Neutrophil (primary cell): Measurements from ENCODE around the gene TRPM5.

Experiments
- H3K27ac ChIP-seq: fragments of 200-600 bp; sonication (generic); 2 replicates; pipeline ENCODE4 v1.5.1; 2016; ENCODE audit warnings: mild to moderate bottlenecking, moderate library complexity
- H3K27me3 ChIP-seq: fragments of 200-600 bp; sonication (generic); 2 replicates; pipeline ENCODE4 v1.6.0; 2016; ENCODE audit warnings: mild to moderate bottlenecking
- H3K36me3 ChIP-seq: fragments of 200-600 bp; sonication (generic); 2 replicates; pipeline ENCODE4 v1.5.1; 2017
- H3K4me1 ChIP-seq, 2 experiments: fragments of 200-600 bp in 1 of 2; sonication (generic) in 1 of 2; 1 replicate in 1 of 2; 2 replicates in 1 of 2; pipeline versions ENCODE4 v1.5.1 to v1.6.1; 2013 to 2016; ENCODE audit warnings: low read depth in 1 of 2, low read length in 1 of 2, mild to moderate bottlenecking in 1 of 2, moderate library complexity in 1 of 2; ENCODE audit not compliant: control insufficient read depth in 1 of 2, insufficient read depth in 1 of 2
- H3K4me3 ChIP-seq, 2 experiments: fragments of 200-600 bp in 1 of 2; sonication (generic) in 1 of 2; 1 replicate in 1 of 2; 2 replicates in 1 of 2; pipeline ENCODE4 v1.5.1; 2013 to 2016; ENCODE audit warnings: low read depth in 1 of 2, low read length in 1 of 2, mild to moderate bottlenecking in 1 of 2, moderate library complexity in 1 of 2
- H3K9me3 ChIP-seq: fragments of 200-600 bp; sonication (generic); 2 replicates; pipeline ENCODE4 v1.5.1; 2016
- CTCF ChIP-seq: fragments of 200-600 bp; sonication (generic); IDR thresholded peaks from 2 replicates; pipeline ENCODE4 v1.5.1; 2016; ENCODE audit warnings: antibody characterized with exemption

TRPM5 gene

GRCh38 chr11:2421226-2421994 is 22.9 kb downstream of the TRPM5 start:
- Histone ChIP-seq H3K27ac (no peak overlapping the region), H3K4me3 (no peak overlapping the region), H3K4me1 (peaks cover 0 to 12% of the 10 kb centered on the region in 2 experiments), H3K27me3 (peaks cover 10% of the 10 kb centered on the region), H3K36me3 (no peaks in the 10 kb centered on the region), H3K9me3 (no peaks in the 10 kb centered on the region)
- TF ChIP-seq CTCF: no peak

DNA sequence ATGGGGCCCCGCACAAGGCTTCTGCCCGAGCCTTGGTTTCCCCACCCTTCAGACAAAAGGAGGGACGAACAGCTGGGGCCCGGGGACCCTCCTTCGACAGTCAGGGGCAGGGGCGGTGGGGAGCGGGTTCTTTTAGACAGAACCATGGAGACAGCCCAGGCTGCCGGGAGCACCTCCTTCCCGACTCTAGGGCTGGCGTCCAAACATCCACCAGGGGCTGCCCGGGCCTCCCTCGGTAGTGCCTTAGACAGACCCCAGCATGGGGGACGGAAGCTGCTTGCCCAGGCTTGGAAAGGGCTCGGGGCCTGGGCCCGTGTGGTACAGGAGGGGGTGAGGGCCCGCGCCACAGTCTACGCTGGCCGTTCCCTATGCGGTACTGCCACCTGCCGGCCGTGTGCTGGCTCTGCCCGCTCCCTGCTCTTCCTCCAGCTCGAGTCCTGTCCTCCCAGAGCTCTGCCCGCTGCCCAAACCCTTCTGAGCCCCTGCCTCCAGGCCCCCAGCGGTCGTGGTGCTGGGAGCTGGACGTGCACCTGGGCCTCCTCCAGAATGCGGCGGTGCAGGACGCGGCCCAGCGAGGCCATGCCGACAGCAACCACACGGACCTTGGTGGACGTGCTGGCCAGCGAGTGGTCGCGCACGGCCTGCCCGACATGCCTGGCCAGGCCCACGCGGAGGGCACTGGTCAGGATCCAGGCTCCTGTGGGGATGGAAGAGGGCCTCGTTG is 23.6 kb downstream of the TRPM5 start:
- Histone ChIP-seq H3K9me3 (no peaks in the 10 kb centered on the region), H3K27me3 (peaks cover 10% of the 10 kb centered on the region), H3K27ac (no peak overlapping the region), H3K4me3 (no peak overlapping the region), H3K36me3 (no peaks in the 10 kb centered on the region), H3K4me1 (peaks cover 0 to 12% of the 10 kb centered on the region in 2 experiments)
- peak; percentile 90 for TF ChIP-seq CTCF

DNA sequence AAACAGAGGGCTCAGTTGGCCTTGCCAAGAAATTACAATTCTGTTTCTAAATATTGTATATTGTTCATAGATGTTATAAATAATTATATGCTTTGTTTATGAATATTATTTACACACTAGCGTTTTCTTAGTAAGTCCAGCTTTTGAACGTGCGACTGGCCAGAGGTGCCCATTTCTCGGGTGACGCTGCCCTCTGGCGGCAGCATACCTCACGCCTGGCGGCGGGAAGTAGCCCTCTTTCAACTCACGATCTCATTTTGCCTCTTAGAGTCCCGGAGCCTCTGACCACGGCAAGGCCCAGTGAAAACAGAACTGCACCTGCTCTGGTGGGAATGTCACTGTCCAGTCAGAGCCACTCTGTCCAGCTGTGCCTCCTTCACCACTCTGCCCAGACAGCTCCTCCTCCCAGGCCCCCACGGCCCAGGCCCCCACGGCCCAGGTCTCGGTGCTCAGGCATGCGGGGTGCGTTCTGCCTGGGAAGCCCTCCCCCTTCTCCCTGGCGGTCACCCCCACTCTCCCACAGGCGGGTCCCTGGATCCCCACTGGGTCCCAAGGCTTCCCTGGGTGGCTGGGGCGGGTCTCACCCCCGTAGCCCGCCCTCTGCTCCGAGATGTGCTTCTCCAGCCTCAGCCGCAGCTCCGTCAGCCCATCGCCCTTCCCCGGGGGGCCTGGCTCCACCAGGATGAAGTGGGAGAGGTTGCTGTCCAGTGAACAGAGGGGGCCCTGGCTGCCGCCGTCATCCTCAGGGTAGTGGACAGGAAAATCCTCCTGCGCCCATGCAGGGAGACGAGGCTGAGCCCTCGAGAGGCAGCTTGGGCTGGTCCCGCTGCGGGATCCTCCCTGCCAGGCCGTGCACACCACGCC is 24.4 kb downstream of the TRPM5 start:
- Histone ChIP-seq H3K36me3 (no peaks in the 10 kb centered on the region), H3K27me3 (peaks cover 10% of the 10 kb centered on the region), H3K9me3 (no peaks in the 10 kb centered on the region), H3K27ac (no peak overlapping the region), H3K4me1 (peaks cover 0 to 12% of the 10 kb centered on the region in 2 experiments), H3K4me3 (no peak overlapping the region)
- peak; percentile 74 for TF ChIP-seq CTCF

- no peak for TF ChIP-seq CTCF
- H3K36me3 ChIP-seq: no peaks in the 10 kb centered on the region
- H3K4me3 ChIP-seq: no peak overlapping the region
- H3K9me3 ChIP-seq: no peaks in the 10 kb centered on the region
- no peak overlapping the region for H3K27ac ChIP-seq
- peaks cover 10% of the 10 kb centered on the region for H3K27me3 ChIP-seq
- H3K4me1 ChIP-seq: peaks cover 0 to 12% of the 10 kb centered on the region in 2 experiments
Measured at GRCh38 chr11:2418693-2419360, 25.5 kb downstream of the TRPM5 start.
